Measurements from ENCODE around the gene PRRG2.

Gene PRRG2

DNA sequence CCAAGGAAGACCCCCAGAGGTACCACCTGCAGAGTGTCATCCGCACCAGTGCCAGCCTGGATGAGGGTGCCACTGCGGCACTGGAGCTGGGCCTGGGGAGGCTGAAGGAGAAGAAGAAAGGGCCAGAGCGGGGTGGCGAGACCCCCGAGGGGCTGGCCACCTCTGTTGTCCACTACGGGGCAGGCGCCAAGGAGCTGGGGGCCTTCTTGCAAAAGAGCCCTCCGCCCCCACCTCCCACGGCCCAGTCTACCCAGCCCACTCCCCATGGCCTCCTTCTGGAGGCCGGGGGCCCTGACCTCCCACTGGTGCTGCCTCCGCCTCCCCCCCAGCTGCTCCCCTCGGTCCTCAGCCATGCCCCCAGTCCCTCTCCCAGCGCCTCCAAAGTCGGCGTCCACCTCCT, 15.3 kb downstream of the PRRG2 start:
- TF ChIP-seq, protein P1, sequence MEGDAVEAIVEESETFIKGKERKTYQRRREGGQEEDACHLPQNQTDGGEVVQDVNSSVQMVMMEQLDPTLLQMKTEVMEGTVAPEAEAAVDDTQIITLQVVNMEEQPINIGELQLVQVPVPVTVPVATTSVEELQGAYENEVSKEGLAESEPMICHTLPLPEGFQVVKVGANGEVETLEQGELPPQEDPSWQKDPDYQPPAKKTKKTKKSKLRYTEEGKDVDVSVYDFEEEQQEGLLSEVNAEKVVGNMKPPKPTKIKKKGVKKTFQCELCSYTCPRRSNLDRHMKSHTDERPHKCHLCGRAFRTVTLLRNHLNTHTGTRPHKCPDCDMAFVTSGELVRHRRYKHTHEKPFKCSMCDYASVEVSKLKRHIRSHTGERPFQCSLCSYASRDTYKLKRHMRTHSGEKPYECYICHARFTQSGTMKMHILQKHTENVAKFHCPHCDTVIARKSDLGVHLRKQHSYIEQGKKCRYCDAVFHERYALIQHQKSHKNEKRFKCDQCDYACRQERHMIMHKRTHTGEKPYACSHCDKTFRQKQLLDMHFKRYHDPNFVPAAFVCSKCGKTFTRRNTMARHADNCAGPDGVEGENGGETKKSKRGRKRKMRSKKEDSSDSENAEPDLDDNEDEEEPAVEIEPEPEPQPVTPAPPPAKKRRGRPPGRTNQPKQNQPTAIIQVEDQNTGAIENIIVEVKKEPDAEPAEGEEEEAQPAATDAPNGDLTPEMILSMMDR (conservative IDR thresholded peaks at IDR 0.05; ENCODE audit: low read length): no peak
- TF ChIP-seq EZH2phosphoT487 (IDR thresholded peaks at IDR 0.05; ENCODE audit: borderline replicate concordance): no peak
- H3F3A ChIP-seq (ENCODE audit: low read depth): peaks cover 7% of the 10 kb centered on the region; the same call in 1 of the 2 replicates
- H4K20me1 ChIP-seq (ENCODE audit: insufficient read depth, low read length, poor library complexity, severe bottlenecking): peaks cover 74% of the 10 kb centered on the region
- no peak overlapping the region for H3K4me2 ChIP-seq (ENCODE audit: low read depth, low read length, poor library complexity, severe bottlenecking)
- H3K79me2 ChIP-seq (ENCODE audit: insufficient read depth, low read length): peaks cover 51% of the 10 kb centered on the region
- H2AFZ ChIP-seq (ENCODE audit: low read length): no peak overlapping the region
- no peak overlapping the region for H3K4me3 ChIP-seq (ENCODE audit: low read length, poor library complexity, severe bottlenecking)
- H3K9ac ChIP-seq (ENCODE audit: low read depth, low read length, poor library complexity, severe bottlenecking): no peak overlapping the region
- no peaks in the 10 kb centered on the region for H3K9me3 ChIP-seq (ENCODE audit: insufficient read depth, low read depth, low read length)
- peaks cover 18% of the 10 kb centered on the region for H3K4me1 ChIP-seq (ENCODE audit: insufficient read depth, low read length, poor library complexity, severe bottlenecking)
- peaks cover 5% of the 10 kb centered on the region for H3K27me3 ChIP-seq (ENCODE audit: insufficient read depth, low read length, poor library complexity, severe bottlenecking)
- peaks cover 56% of the 10 kb centered on the region; the same call in 1 of the 2 replicates for H3K36me3 ChIP-seq (ENCODE audit: insufficient read depth, low read length)
- no peaks in the 10 kb centered on the region for H3K9me2 ChIP-seq (replicated peaks; ENCODE audit: low read depth, low read length)

DNA sequence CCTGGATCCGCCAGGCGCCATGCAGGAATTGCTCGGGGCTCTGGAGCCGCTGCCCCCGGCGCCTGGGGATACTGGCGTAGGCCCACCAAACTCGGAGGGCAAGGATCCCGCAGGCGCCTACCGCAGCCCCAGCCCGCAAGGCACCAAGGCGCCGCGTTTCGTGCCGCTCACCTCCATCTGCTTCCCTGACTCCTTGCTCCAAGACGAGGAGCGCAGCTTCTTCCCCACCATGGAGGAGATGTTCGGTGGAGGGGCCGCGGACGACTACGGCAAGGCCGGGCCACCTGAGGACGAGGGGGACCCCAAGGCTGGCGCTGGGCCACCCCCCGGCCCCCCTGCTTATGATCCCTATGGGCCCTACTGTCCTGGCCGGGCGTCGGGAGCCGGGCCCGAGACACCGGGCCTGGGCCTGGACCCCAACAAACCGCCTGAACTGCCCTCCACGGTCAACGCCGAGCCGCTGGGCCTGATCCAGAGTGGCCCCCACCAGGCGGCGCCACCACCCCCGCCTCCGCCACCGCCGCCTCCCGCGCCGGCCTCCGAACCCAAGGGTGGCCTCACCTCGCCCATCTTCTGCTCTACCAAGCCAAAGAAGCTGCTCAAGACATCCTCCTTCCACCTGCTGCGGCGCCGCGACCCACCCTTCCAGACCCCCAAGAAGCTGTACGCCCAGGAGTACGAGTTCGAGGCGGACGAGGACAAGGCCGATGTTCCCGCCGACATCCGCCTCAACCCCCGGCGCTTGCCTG, 16.0 kb downstream of the PRRG2 start:
- no peaks in the 10 kb centered on the region for H3K9me3 ChIP-seq (ENCODE audit: insufficient read depth, low read depth, low read length)
- peaks cover 50% of the 10 kb centered on the region for H3K79me2 ChIP-seq (ENCODE audit: insufficient read depth, low read length)
- H3K9me2 ChIP-seq (replicated peaks; ENCODE audit: low read depth, low read length): no peaks in the 10 kb centered on the region
- peaks cover 63% of the 10 kb centered on the region; the same call in 1 of the 2 replicates for H3K36me3 ChIP-seq (ENCODE audit: insufficient read depth, low read length)
- H3K4me1 ChIP-seq (ENCODE audit: insufficient read depth, low read length, poor library complexity, severe bottlenecking): peaks cover 17% of the 10 kb centered on the region
- H2AFZ ChIP-seq (ENCODE audit: low read length): no peak overlapping the region
- H3F3A ChIP-seq (ENCODE audit: low read depth): peaks cover 7% of the 10 kb centered on the region; the same call in 1 of the 2 replicates
- no peak overlapping the region for H3K4me2 ChIP-seq (ENCODE audit: low read depth, low read length, poor library complexity, severe bottlenecking)
- no peak overlapping the region for H3K4me3 ChIP-seq (ENCODE audit: low read length, poor library complexity, severe bottlenecking)
- TF ChIP-seq, protein P1 (conservative IDR thresholded peaks at IDR 0.05; ENCODE audit: low read length): no peak
- TF ChIP-seq EZH2phosphoT487 (IDR thresholded peaks at IDR 0.05; ENCODE audit: borderline replicate concordance): no peak
- H3K27me3 ChIP-seq (ENCODE audit: insufficient read depth, low read length, poor library complexity, severe bottlenecking): no peaks in the 10 kb centered on the region
- peaks cover 74% of the 10 kb centered on the region for H4K20me1 ChIP-seq (ENCODE audit: insufficient read depth, low read length, poor library complexity, severe bottlenecking)
- no peak overlapping the region for H3K9ac ChIP-seq (ENCODE audit: low read depth, low read length, poor library complexity, severe bottlenecking)

DNA sequence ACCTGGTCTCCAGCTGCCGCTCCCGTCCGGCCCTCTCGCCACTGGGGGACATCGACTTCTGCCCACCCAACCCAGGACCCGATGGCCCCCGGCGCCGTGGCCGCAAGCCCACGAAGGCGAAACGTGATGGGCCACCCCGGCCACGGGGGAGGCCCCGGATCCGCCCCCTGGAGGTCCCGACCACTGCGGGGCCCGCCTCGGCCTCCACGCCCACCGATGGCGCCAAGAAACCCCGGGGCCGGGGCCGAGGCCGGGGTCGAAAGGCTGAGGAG, 16.5 kb downstream of the PRRG2 start:
- Histone ChIP-seq H3K36me3 (ENCODE audit: insufficient read depth, low read length) (peaks cover 69% of the 10 kb centered on the region; the same call in 1 of the 2 replicates), H3K4me3 (ENCODE audit: low read length, poor library complexity, severe bottlenecking) (no peak overlapping the region), H4K20me1 (ENCODE audit: insufficient read depth, low read length, poor library complexity, severe bottlenecking) (peaks cover 69% of the 10 kb centered on the region), H3K79me2 (ENCODE audit: insufficient read depth, low read length) (peaks cover 50% of the 10 kb centered on the region), H2AFZ (ENCODE audit: low read length) (no peak overlapping the region), H3K4me2 (ENCODE audit: low read depth, low read length, poor library complexity, severe bottlenecking) (no peak overlapping the region), H3K9me3 (ENCODE audit: insufficient read depth, low read depth, low read length) (no peaks in the 10 kb centered on the region), H3K9me2 (replicated peaks; ENCODE audit: low read depth, low read length) (no peaks in the 10 kb centered on the region), H3K27me3 (ENCODE audit: insufficient read depth, low read length, poor library complexity, severe bottlenecking) (no peaks in the 10 kb centered on the region), H3K4me1 (ENCODE audit: insufficient read depth, low read length, poor library complexity, severe bottlenecking) (peaks cover 12% of the 10 kb centered on the region), H3K9ac (ENCODE audit: low read depth, low read length, poor library complexity, severe bottlenecking) (no peak overlapping the region), H3F3A (ENCODE audit: low read depth) (peaks cover 2% of the 10 kb centered on the region; the same call in 1 of the 2 replicates)
- TF ChIP-seq, protein P1 (conservative IDR thresholded peaks at IDR 0.05; ENCODE audit: low read length): no peak
- TF ChIP-seq EZH2phosphoT487 (IDR thresholded peaks at IDR 0.05; ENCODE audit: borderline replicate concordance): no peak
